Measurements from ENCODE around the gene TTC9C. TPM values are rescaled to one million over a fixed set of nuclear protein-coding genes. Genes with fewer than 3 reads are reported as not detected.
"Not testable (repeated sequence)": the region's sequence is repeated elsewhere in the genome, so short reads cannot be mapped to it uniquely, and the experiment has no call there.

Gene TTC9C
- total RNA-seq, 2 experiments from 2014 or later = 33.7 to 37.9 TPM

DNA sequence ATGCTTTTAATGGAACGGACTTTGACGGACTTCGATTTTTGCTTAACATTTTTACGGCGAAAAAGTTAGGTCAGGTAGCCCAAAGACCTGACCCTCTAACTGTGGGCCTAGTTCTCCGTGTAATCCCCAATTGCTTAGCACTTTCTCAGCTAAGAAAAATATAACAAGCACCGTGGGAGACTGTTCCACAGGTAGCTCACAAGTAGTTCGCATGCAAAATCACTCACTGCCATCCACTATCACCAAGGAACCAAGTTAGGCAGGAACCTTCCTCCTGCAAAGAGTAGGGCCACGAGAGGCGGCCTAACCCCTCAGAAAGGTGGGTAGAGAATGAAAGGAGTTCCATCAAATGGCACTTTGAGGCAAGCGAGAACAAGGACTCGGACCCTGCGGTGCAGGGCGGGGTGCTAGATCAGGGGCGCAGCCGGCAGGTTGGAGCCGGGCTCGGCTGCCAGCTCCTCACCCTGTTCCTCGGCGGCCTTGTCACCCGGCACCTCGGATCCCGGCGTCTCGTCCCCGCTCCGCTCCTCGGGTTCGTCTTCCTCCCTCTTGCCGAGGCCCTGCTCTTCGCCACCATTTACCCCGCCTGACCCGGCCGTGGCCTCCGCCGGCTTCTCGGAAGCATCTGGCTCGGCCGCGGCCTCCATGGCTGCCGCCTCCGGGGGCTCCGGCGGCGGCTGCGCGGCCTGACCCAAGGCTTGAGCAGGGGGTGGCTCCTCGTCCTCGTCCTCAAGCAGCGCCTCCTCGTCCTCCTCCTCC lies 2.0 kb upstream of the TTC9C start:
- ATAC-seq (no peak), DNase-seq (peak; percentile 26)
- Mint-ChIP-seq H3K36me3 (ENCODE audit: low read depth) (peaks cover 64% of the 10 kb centered on the region), H3K27ac (peak overlapping the region; percentile 99), H3K27me3 (no peaks in the 10 kb centered on the region), H3K9me3 (no peaks in the 10 kb centered on the region), H3K4me1 (ENCODE audit: low read depth) (peaks cover 46% of the 10 kb centered on the region), H3K4me3 (peak overlapping the region; percentile 95)
- ChIA-PET POLR2A (interaction anchor here (0.7 to 7.5 kb wide), 17 partner anchors 10 to 155 kb away, joined by 3 to 75 read pairs (median 4); partner anchors contain the start of genes BSCL2, INTS5, LBHD1 and SLC3A2), CTCF (interaction anchor here (0.6 to 2.3 kb wide), 10 partner anchors 17 to 154 kb away, joined by 3 to 11 read pairs (median 3); partner anchors contain the start of genes SLC3A2, TAF6L and ZBTB3)
- intact Hi-C loops (cut with micrococcal nuclease) = loop anchor here (5.0 kb wide), 1 partner anchor 36 kb away; the partner anchor contains the start of gene POLR2G
- TF ChIP-seq, protein P1, sequence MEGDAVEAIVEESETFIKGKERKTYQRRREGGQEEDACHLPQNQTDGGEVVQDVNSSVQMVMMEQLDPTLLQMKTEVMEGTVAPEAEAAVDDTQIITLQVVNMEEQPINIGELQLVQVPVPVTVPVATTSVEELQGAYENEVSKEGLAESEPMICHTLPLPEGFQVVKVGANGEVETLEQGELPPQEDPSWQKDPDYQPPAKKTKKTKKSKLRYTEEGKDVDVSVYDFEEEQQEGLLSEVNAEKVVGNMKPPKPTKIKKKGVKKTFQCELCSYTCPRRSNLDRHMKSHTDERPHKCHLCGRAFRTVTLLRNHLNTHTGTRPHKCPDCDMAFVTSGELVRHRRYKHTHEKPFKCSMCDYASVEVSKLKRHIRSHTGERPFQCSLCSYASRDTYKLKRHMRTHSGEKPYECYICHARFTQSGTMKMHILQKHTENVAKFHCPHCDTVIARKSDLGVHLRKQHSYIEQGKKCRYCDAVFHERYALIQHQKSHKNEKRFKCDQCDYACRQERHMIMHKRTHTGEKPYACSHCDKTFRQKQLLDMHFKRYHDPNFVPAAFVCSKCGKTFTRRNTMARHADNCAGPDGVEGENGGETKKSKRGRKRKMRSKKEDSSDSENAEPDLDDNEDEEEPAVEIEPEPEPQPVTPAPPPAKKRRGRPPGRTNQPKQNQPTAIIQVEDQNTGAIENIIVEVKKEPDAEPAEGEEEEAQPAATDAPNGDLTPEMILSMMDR (IDR thresholded peaks at IDR 0.05) = no peak

DNA sequence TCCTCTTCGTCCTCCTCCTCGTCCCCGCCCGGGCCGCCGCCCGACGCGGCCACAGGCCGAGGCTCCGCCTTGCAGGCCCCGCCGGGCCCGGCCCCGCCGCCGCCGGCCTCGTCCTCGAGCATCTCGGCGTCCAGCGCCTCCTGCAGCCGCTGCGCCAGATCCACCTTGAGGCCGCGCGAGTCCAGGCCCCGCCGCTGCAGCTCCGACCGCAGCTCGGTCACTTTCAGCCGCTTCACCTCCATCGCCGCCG lies 1.4 kb upstream of the TTC9C start:
- H3K4me1 Mint-ChIP-seq (ENCODE audit: low read depth) = peaks cover 46% of the 10 kb centered on the region
- intact Hi-C loops (cut with micrococcal nuclease) = loop anchor here (5.0 kb wide), 1 partner anchor 35 kb away; the partner anchor contains the start of gene POLR2G
- H3K27me3 Mint-ChIP-seq = no peaks in the 10 kb centered on the region
- peaks cover 60% of the 10 kb centered on the region for H3K36me3 Mint-ChIP-seq (ENCODE audit: low read depth)
- CTCF ChIA-PET = interaction anchor here (0.8 to 2.2 kb wide), 9 partner anchors 9 to 302 kb away, joined by 3 to 11 read pairs (median 4); partner anchors contain the start of genes SLC3A2, TAF6L and ZBTB3
- no peaks in the 10 kb centered on the region for H3K9me3 Mint-ChIP-seq
- POLR2A ChIA-PET = interaction anchor here (0.7 to 7.5 kb wide), 20 partner anchors 10 to 154 kb away, joined by 3 to 75 read pairs (median 4); partner anchors contain the start of genes BSCL2, GNG3, INTS5 and LBHD1
- DNase-seq (no peak), ATAC-seq (no peak)
- peak overlapping the region; percentile 95 for H3K4me3 Mint-ChIP-seq
- peak overlapping the region; percentile 99 for H3K27ac Mint-ChIP-seq
- TF ChIP-seq, protein P1 (IDR thresholded peaks at IDR 0.05) = no peak

DNA sequence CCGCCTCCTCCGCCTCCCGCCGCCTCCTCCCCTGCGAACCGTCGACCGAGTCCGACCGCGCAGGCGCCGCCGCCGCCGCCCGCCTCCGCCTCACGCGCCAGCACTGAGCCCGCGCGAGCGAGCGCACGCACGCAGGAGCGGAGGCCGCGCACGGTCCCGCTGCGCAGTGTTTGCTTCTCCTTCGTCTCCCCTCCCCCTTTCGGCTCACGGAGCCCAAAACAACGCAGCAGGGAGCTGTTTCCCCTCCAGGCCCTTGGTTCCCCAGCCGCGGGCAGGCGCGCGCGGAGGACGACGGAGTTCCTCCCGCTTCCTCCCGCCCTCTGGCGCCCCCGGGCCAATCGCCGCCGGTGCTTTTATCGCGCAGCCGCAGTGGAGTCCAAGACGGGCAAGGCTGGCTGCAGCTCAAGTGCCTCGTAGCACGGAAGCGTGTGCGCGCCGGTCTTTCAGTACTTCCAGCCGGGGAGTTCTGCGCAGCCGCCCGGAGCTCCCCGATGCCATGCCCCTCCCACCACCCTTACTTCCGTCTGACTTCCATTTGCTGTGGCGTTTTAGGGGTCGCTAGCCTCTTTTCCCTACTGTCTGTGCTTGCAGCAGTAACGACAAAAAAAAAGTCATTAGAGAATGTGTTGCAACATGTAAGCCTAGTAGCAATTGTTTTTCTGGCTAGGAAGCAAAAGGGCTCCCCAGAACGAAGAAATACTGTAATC lies 968 bp upstream of the TTC9C start, which contains the start of gene HNRNPUL2:
TSS of gene HNRNPUL2 (minus strand) at position 293 of the 707 bp plus-strand sequence. CDS start 301 bp downstream, outside the sequence.
- Mint-ChIP-seq H3K27ac (peak within 1 kb of the TSS; percentile 99), H3K9me3 (no peaks in the 10 kb centered on the region), H3K27me3 (no peaks in the 10 kb centered on the region), H3K4me1 (ENCODE audit: low read depth) (peaks cover 41% of the 10 kb centered on the region), H3K4me3 (peak within 1 kb of the TSS; percentile 95), H3K36me3 (ENCODE audit: low read depth) (peaks cover 56% of the 10 kb centered on the region)
- ATAC-seq = peak; percentile 92
- POLR2A ChIA-PET = interaction anchor here (0.6 to 7.5 kb wide), 26 partner anchors 11 to 156 kb away, joined by 3 to 75 read pairs (median 4); partner anchors contain the start of genes BSCL2, GNG3, INTS5 and LBHD1
- CTCF ChIA-PET = interaction anchor here (0.6 to 2.2 kb wide), 12 partner anchors 10 to 303 kb away, joined by 3 to 11 read pairs (median 4); partner anchors contain the start of genes SLC3A2, TAF6L and ZBTB3
- DNase-seq = peak; percentile 98
- intact Hi-C loops (cut with micrococcal nuclease) = loop anchor here (5.0 kb wide), 1 partner anchor 35 kb away; the partner anchor contains the start of gene POLR2G
- TF ChIP-seq, protein P1 (IDR thresholded peaks at IDR 0.05) = no peak

DNA sequence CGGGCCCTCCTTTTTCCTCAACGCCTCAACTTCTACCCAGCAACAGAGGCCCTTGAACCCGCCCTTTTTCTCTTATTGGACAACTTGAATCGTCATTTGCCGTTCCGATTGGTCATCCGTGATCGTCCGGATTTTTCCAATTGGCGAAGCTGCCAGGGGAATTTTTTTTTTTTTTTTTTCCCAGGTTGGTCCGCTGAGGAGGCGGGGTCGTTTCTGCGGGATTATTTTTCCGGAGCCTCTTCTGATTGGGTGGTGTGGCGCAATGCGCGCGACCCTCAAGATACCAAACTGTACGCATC lies 465 bp upstream of the TTC9C start:
- peak; percentile 64 for ATAC-seq

DNA sequence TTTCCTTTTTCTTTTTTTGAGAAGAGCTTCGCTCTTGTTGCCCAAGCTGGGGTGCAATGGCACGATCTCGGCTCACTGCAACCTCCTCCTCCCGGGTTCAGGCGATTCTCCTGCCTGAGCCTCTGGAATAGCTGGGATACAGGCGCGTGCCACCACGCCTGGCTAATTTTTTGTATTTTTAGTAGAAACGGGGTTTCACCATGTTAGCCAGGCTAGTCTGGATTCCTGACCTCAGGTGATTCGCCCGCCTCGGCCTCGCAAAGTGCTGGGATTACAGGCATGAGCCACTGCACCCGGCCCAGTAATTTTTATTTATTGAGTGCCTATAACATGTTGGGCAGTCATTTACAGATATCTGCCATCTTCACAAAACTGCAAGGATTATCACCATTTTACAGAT lies 1.8 kb downstream of the TTC9C start:
- CTCF ChIA-PET = interaction anchor here (0.7 to 1.7 kb wide), 6 partner anchors 17 to 151 kb away, joined by 3 to 10 read pairs (median 5); partner anchors contain the start of genes SLC3A2 and TMEM179B
- Mint-ChIP-seq H3K4me1 (ENCODE audit: low read depth) (peaks cover 24% of the 10 kb centered on the region), H3K36me3 (ENCODE audit: low read depth) (peaks cover 35% of the 10 kb centered on the region), H3K27ac (peak overlapping the region; percentile 38), H3K4me3 (peak overlapping the region; percentile 95)
- H3K9me3 Mint-ChIP-seq; ATAC-seq; intact Hi-C loops (cut with micrococcal nuclease); DNase-seq; H3K27me3 Mint-ChIP-seq: not testable (repeated sequence)
- POLR2A ChIA-PET = interaction anchor here (0.5 to 7.5 kb wide), 10 partner anchors 10 to 824 kb away, joined by 3 to 75 read pairs (median 4); partner anchors contain the start of genes SLC3A2 and ZBTB3

More for the DNA sequence above, 465 bp upstream of the TTC9C start:
- ChIA-PET CTCF (interaction anchor here (0.6 to 2.2 kb wide), 13 partner anchors 10 to 303 kb away, joined by 3 to 11 read pairs (median 4); partner anchors contain the start of genes SLC3A2, TAF6L and ZBTB3), POLR2A (interaction anchor here (0.6 to 7.5 kb wide), 22 partner anchors 11 to 157 kb away, joined by 3 to 75 read pairs (median 4); partner anchors contain the start of genes BSCL2, GNG3, INTS5 and SLC3A2)
- H3K4me3 Mint-ChIP-seq = peak overlapping the region; percentile 95
- intact Hi-C loops (cut with micrococcal nuclease) = loop anchor here (5.0 kb wide), 1 partner anchor 34 kb away; the partner anchor contains the start of gene POLR2G
- no peaks in the 10 kb centered on the region for H3K27me3 Mint-ChIP-seq
- DNase-seq = peak; percentile 90
- TF ChIP-seq, protein P1 (IDR thresholded peaks at IDR 0.05) = no peak
- H3K36me3 Mint-ChIP-seq (ENCODE audit: low read depth) = peaks cover 50% of the 10 kb centered on the region
- peaks cover 36% of the 10 kb centered on the region for H3K4me1 Mint-ChIP-seq (ENCODE audit: low read depth)
- H3K27ac Mint-ChIP-seq = peak overlapping the region; percentile 99
- no peaks in the 10 kb centered on the region for H3K9me3 Mint-ChIP-seq
